Muscle layer of colon (tissue), 2 donors: ENCODE data around the gene EZH2.
A peak's percentile ranks its signal among the peaks of the same experiment; 100 is the strongest.

Source experiments
- H3K27ac ChIP-seq: one replicate; pipeline ENCODE4 v1.7.0; 2013; ENCODE audit warnings: low read depth, mild to moderate bottlenecking, low read length, moderate library complexity
- H3K27me3 ChIP-seq, 2 donors: one replicate each; pipeline ENCODE4 v1.7.0; 2013; ENCODE audit warnings: low read length in 2 of 2, mild to moderate bottlenecking in 2 of 2; ENCODE audit not compliant: insufficient read depth in 2 of 2, control insufficient read depth in 1 of 2
- H3K36me3 ChIP-seq: one replicate; pipeline ENCODE4 v1.7.0; 2013; ENCODE audit warnings: mild to moderate bottlenecking, low read length; ENCODE audit not compliant: insufficient read depth
- H3K4me1 ChIP-seq: one replicate; pipeline ENCODE4 v1.7.0; 2013; ENCODE audit warnings: mild to moderate bottlenecking, low read length; ENCODE audit not compliant: insufficient read depth
- H3K4me3 ChIP-seq, 2 donors: one replicate each; pipeline ENCODE4 v1.7.0; 2013; ENCODE audit warnings: low read length in 2 of 2, low read depth in 1 of 2, mild to moderate bottlenecking in 1 of 2, moderate library complexity in 1 of 2
- H3K9ac ChIP-seq: one replicate; pipeline ENCODE4 v1.7.0; 2013; ENCODE audit warnings: low read length
- H3K9me3 ChIP-seq: one replicate; pipeline ENCODE4 v1.7.0; 2013; ENCODE audit warnings: mild to moderate bottlenecking, low read length
- donor health status: abdominal sarcoma.
- donor health status: Adenocarcinoma of cecum.

Gene EZH2

DNA sequence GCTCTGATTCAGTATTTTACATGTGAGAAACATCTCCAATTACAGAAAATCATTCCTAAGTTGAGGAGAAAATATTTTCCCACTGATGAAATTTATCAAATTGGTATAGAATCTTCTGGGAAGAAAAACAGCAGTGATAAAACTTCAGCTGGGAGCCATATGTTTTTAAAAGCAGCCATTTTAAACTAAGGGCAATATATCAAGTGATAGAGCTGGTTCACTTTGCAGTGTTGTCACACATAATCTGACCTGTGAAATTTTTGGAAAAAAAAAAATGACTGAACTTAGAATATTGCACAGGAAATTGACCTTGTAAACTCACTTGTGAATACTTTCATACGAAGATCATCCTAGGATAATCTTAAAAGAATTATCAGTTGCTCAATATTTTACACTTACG is 10.5 kb upstream of the EZH2 start:
- no peak overlapping the region for H3K27ac ChIP-seq
- H3K9me3 ChIP-seq: no peaks in the 10 kb centered on the region
- no peaks in the 10 kb centered on the region for H3K27me3 ChIP-seq
- no peaks in the 10 kb centered on the region for H3K4me1 ChIP-seq
- no peaks in the 10 kb centered on the region for H3K36me3 ChIP-seq
- no peak overlapping the region for H3K4me3 ChIP-seq
- no peak overlapping the region for H3K9ac ChIP-seq

DNA sequence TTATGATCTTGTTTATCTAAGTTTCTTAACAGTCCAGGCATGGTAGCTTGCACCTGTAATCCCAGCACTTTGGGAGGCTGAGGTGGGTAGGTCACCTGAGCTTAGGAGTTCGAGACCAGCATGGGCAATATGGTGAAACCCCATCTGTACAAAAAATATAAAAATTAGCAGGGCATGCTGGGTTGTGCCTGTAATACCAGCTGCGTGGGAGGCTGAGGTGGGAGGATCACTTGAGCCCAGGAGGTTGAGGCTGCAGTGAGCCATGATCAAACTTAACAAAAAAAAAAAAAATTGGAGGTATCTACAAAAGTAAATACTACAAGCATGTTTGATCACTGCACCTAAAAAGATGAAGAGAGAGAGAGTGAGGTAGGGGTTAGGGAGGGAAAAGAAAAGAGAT is 9.0 kb upstream of the EZH2 start:
- Histone ChIP-seq H3K36me3 (no peaks in the 10 kb centered on the region), H3K9ac (no peak overlapping the region), H3K4me1 (no peaks in the 10 kb centered on the region), H3K4me3 (no peak overlapping the region), H3K27me3 (no peaks in the 10 kb centered on the region), H3K27ac (no peak overlapping the region), H3K9me3 (no peaks in the 10 kb centered on the region)

DNA sequence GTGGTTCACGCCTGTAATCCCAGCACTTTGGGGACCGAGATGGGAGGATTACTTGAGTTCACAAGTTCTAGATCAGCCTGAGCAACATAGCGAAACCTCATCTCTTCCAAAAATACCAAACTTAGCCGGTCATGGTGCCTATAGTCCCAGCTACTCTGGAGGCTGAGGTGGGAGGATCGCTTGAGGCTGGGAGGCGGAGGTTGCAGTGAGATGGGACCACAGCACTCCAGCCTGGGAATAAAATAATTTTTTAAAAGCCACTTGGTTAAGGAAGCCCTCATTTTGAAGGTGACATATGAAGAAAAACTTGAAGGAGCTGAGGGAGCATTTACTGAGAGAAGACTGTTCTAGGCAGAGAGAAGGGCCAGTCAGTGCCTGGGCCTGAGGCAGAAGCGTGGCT is 4.2 kb upstream of the EZH2 start:
- no peaks in the 10 kb centered on the region for H3K36me3 ChIP-seq
- no peak overlapping the region for H3K9ac ChIP-seq
- H3K4me3 ChIP-seq: no peak overlapping the region
- no peaks in the 10 kb centered on the region for H3K9me3 ChIP-seq
- H3K4me1 ChIP-seq: no peaks in the 10 kb centered on the region
- H3K27me3 ChIP-seq: peaks cover 0 to 4% of the 10 kb centered on the region in 2 donors
- H3K27ac ChIP-seq: no peak overlapping the region

DNA sequence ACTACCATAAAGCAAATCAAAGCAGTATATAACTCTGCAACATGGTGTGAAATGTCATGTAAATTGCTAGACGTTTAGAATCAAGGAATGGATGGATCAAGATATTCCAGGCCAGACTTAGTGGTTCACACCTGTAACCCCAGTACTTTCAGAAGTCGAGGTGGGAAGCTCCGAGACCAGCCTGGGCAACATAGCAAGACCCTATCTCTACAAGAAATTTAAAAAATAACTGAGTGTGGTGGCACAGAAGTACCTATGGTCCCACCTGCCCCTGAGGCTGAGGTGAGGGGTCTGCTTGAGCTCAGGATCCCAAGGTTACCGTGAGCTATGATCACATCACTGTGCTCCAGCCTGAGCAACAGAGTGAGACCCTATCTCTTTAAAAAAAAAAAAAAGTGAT is 2.8 kb upstream of the EZH2 start:
- H3K27ac ChIP-seq: no peak overlapping the region
- no peaks in the 10 kb centered on the region for H3K36me3 ChIP-seq
- peaks cover 12 to 16% of the 10 kb centered on the region in 2 donors for H3K27me3 ChIP-seq
- H3K9me3 ChIP-seq: no peaks in the 10 kb centered on the region
- H3K9ac ChIP-seq: no peak overlapping the region
- H3K4me3 ChIP-seq: no peak overlapping the region
- no peaks in the 10 kb centered on the region for H3K4me1 ChIP-seq

DNA sequence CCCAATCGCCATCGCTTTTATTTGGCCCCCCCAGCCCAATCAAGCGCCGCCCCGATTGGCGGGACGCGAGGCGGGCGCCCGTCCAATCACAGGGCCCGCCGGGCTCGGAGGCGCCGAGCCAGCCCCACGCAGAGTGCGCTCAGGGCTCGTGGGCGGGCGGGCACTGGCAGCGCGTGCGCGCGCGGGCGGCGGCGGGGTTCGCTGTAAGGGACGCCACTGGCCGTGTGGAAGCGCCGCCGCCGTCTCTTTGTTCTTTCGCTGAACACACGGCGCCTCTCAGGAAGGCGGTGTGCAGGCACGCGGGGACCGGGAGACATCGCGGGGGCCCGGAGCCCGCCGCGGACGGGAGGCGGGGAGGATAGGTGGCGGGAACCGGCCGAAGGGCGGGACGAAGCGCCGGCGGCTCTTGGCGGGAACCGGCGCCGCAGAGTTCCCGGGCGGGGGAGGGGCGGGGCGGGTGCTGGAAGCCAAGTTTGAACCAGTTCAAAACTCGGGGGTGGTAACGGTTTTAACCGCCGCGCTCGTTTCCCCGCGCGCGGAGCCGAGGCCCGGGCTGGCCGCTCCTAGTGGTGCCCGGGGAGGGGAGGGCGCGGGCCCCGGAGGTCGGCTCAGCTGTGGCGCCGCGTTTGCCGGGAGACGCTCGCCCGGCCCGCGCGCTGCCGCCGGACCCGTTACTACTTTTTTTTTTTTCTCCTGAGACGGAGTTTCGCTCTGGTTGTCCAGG is 370 bp upstream of the EZH2 start:
- peak overlapping the region; percentile 50 to 94 for H3K4me3 ChIP-seq
- peak overlapping the region; percentile 27 for H3K9ac ChIP-seq
- no peaks in the 10 kb centered on the region for H3K36me3 ChIP-seq
- peaks cover 12 to 22% of the 10 kb centered on the region in 2 donors for H3K27me3 ChIP-seq
- H3K27ac ChIP-seq: peak overlapping the region; percentile 93
- no peaks in the 10 kb centered on the region for H3K4me1 ChIP-seq
- H3K9me3 ChIP-seq: no peaks in the 10 kb centered on the region

DNA sequence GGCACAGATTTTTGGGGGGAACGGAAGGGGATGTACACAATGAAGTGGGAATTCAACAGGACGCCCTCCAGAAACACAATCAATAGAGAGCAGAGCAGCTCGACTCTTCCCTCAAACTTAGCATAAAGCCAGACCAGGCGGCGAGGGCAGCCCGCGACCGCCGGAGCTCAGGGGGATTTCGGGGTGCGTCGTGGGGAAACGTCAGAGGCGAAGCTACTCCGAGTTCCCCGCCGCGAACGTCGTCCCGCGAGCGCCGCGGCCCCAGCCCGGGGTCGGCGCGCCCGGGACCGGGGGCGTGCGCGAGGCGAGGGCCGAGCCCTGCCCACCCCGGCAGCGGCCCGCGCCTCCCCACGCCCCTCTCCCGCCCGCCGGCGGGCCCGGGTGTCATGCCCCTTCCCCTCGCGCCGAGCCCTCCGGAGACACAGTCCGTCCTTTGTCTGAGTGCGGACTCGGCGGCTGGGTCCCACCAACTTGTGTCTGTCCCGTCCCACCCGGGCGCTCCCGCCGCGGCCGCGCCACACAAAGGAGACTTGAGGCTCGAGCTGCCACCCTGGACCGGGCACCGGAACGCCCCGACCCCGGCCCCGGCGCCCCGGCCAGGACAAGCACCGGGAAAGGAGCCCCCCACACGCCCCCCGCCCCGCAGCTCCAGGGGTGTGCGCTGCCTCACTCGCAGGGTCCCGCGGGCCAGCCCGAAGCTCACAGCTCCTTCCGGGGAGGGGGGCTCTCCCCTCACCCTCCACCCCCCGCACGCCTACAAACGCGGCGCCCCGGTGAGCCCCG is 634 bp downstream of the EZH2 start:
- no peaks in the 10 kb centered on the region for H3K4me1 ChIP-seq
- H3K9me3 ChIP-seq: no peaks in the 10 kb centered on the region
- no peak overlapping the region for H3K9ac ChIP-seq
- no peaks in the 10 kb centered on the region for H3K36me3 ChIP-seq
- peak overlapping the region; percentile 48 to 94 for H3K4me3 ChIP-seq
- H3K27ac ChIP-seq: no peak overlapping the region
- H3K27me3 ChIP-seq: peaks cover 12 to 22% of the 10 kb centered on the region in 2 donors

DNA sequence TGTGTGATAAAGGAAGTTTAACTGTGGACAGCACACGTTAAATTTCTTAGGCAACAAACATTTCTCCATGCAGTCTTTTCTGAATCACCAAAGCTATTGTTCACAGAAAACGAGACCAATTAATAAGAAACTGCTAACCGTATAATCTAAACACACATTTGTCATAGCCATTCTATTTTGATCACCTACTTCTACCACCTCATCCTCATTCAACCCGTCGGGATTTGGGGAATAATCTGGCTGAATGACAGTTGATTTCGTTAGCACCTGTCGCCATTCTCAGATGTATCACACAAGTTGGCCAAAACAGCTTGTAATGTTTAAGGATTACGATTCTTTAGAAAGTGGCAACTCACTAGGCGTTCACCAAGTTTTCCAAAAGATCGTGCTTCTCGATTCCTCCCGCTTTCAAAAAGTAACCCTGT is 1.2 kb downstream of the EZH2 start:
- peak overlapping the region; percentile 48 to 55 for H3K4me3 ChIP-seq
- H3K27ac ChIP-seq: no peak overlapping the region
- H3K36me3 ChIP-seq: no peaks in the 10 kb centered on the region
- peaks cover 12 to 22% of the 10 kb centered on the region in 2 donors for H3K27me3 ChIP-seq
- H3K4me1 ChIP-seq: no peaks in the 10 kb centered on the region
- H3K9ac ChIP-seq: no peak overlapping the region
- H3K9me3 ChIP-seq: no peaks in the 10 kb centered on the region

DNA sequence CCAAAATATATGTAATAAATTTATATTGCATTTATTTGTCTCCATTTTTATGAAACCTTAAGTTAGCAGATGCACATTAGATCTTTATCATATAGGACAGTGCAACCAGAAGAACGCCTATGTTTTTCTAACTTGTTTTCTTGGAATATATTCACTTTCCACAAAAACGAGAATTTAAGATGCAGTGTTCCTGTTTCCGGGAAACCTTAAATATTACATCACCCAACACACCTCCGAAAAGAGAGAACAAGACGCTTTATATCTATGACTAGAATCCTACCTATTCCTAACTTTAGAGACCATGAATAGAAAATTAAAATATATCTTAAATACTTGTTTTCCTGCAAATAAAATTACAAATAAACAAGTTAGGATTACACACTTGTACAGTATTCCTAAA is 1.9 kb downstream of the EZH2 start:
- no peak overlapping the region for H3K4me3 ChIP-seq
- H3K27me3 ChIP-seq: peaks cover 12 to 22% of the 10 kb centered on the region in 2 donors
- no peaks in the 10 kb centered on the region for H3K4me1 ChIP-seq
- no peaks in the 10 kb centered on the region for H3K36me3 ChIP-seq
- H3K9ac ChIP-seq: no peak overlapping the region
- H3K9me3 ChIP-seq: no peaks in the 10 kb centered on the region
- H3K27ac ChIP-seq: no peak overlapping the region

DNA sequence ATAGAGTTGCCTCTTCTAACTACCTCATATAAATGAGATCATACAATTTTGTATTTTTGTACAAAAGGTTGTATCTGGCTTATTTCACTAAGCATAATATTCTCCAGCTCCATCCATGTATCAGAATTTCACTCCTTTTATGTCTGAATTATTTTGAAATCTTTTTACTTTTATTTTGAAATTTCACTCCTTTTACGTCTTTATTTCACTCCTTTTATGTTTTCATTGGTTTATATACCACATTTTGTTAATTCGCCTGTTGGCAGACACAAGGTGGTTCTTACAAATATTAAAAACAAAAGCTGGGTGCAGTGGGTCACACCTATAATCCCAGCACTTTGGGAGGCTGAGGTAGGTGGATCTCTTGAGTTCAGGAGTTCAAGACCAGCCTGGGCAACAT is 5.8 kb downstream of the EZH2 start:
- no peak overlapping the region for H3K27ac ChIP-seq
- no peaks in the 10 kb centered on the region for H3K4me1 ChIP-seq
- H3K9ac ChIP-seq: no peak overlapping the region
- no peaks in the 10 kb centered on the region for H3K36me3 ChIP-seq
- H3K4me3 ChIP-seq: no peak overlapping the region
- H3K9me3 ChIP-seq: no peaks in the 10 kb centered on the region
- H3K27me3 ChIP-seq: peaks cover 12 to 18% of the 10 kb centered on the region in 2 donors

DNA sequence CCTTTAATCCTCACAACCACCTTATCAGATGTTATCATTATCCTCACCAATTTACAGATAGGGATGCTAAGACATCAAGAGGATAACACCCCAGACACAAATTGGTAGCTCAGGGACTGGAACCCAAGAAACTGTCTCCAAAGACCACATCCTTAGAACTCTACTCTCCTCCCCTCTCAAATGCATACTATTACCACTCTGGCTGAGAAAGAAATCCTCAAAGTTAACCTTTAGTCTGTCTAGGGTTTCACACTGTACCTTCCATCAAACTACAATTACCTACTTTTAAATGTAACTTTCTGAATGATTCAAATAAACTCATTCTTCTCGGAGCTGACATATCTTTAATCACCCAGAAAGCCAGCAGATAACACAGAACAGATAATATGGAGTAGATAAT is 6.6 kb downstream of the EZH2 start:
- H3K4me1 ChIP-seq: no peaks in the 10 kb centered on the region
- H3K9me3 ChIP-seq: no peaks in the 10 kb centered on the region
- H3K27ac ChIP-seq: no peak overlapping the region
- H3K27me3 ChIP-seq: peaks cover 7 to 12% of the 10 kb centered on the region in 2 donors
- no peak overlapping the region for H3K4me3 ChIP-seq
- no peaks in the 10 kb centered on the region for H3K36me3 ChIP-seq
- no peak overlapping the region for H3K9ac ChIP-seq

DNA sequence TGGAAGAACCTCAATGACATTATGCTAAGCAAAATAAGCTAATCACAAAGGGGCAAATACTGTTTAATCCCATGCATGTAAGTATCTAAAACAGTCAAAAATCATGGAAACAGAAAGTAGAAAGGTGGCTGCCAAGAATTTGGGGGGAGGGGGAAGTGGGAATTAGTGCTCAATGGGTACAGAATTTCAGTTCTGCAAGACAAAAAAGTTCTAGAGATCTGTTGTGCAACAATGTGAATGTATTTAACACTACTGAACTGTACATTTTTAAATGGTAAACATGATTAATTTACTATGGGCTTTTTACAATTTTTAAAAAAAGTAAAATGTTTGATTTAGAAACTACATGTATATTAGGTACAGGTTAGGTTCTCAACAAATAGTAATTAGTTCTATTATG is 11.9 kb downstream of the EZH2 start:
- no peaks in the 10 kb centered on the region for H3K9me3 ChIP-seq
- no peaks in the 10 kb centered on the region for H3K36me3 ChIP-seq
- H3K4me1 ChIP-seq: no peaks in the 10 kb centered on the region
- H3K27me3 ChIP-seq: no peaks in the 10 kb centered on the region
- H3K4me3 ChIP-seq: no peak overlapping the region
- H3K27ac ChIP-seq: no peak overlapping the region
- no peak overlapping the region for H3K9ac ChIP-seq
